Stimulated activated CD4-positive, alpha-beta T cell treated with anti-CD3 and anti-CD28 coated beads, Interleukin-1b, Interleukin-23, amount 100 ng/mL, for 24 hours (primary cell): Measurements from ENCODE around the gene MROH2A.

Experiments used
- DNase-seq, 4 experiments: peaks; one replicate each; pipeline ENCODE4 v3.0.0-alpha.2; 2020; ENCODE audit warnings: low read depth in 4 of 4, low spot score in 1 of 4

The MROH2A gene

DNA sequence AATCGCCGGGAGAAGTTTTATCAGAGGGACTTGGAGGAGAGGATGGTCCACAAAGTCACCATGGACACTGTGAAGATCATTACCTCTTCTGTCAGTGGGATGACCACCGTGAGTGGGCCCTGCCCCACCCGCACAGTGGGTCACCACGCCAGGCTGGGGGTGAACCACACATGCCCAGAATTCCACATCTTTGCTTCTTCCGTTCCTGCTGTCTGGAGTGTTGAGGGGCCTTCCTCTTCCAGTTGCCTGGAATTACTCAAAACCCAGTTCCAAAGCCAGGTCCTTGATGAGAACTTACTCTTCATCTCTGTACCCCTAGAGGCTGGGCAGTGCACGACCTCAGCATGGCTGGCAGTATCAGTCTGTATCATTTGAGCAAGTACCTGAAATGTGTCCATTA is 22.1 kb downstream of the MROH2A start:
- no peak for DNase-seq

DNA sequence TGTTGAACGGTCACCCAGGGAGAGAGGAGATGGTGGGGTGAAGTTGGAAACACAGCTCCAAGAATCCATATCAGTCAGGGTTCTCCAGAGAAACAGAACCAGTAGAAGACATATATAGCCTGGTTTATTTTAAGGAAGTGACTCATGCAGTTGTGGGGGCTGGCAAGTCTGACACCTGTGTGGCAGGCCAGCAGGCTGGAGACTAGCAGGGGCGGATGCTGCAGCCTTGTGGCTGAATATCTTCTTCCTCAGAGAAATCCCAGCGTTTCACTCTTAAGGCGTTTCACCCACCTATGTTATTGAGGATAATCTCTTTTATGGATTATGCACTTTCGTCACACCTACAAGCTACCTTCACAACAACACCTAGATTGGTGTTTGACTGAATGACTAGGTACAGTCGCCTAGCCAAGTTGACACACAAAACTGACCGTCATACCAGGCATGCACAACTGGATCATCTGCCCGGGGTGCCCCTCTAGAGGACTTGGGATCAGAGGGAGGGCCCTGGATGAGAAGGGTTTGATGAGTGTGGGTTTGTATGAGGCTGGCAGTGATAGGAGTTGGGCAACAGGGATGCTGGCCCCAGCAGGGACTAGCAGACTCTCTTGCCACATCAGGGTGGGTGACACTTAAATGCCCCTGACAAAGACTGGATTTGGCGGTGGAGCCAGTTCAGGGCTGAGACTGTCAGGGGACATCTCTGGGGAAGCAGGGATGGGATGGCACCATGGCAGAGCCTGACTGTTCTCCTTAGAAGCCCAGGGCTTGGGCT is 23.4 kb downstream of the MROH2A start:
- no peak for DNase-seq

DNA sequence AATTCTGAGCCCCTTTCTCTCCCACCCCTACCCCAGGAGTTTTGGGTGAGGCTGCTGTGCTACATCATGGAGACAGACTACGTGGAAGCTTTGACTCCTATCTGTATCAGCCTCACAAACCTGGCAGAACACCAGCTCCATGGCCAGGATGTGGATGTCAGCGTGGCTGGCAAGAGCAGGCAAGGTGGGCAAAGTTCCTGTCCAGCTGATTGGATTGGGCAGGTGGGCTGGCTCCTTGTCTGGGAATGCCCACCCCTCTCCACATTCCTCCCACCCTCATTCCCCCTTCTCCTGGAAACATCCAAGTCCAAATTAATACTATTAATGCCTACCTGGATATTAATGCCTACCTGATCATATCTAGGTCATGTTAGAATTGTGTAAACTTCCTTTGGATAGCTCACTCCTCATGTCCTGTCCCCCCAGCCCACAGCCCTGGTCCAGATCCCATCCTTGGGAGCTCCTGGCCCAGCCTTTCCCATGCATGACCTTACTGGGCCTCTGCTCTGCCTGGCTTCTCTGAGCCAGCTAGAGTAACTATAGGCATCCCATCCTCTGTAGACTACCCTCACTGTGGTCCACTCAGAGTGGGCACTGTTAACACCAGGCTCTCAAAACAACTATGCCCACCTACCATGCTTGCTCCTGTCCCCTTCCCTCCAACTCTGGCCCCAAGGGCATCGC is 24.1 kb downstream of the MROH2A start:
- DNase-seq, result no peak

DNA sequence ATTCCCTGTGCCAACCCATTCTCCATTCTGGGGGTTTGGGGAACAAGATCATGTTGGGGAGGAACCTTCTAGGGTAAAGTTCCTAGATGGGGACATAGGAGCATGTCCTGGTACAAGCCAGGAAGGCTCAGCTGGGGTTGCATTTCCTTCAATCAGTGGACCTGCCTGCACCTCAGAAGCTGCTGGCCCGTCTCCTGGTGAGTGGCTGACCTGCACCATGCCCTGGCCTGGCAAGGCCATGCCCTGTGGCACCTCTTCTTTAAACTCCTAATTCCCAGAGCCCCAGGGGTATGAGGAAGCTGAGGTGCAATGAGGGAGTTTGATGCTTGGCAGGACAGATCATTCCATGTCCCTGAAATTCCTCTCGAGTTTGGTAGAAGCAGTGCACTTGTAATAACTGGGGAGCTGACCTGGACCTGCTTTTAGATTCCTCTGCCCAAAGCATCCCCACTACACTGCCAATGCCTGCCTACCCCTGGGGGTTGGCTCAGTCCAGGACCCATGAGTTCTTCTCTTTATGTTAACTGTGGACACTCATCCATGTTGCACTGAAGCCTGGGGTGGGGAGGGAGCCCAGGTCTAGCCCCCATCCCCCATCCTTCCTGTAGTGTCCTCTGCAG is 25.3 kb downstream of the MROH2A start:
- DNase-seq, result no peak

DNA sequence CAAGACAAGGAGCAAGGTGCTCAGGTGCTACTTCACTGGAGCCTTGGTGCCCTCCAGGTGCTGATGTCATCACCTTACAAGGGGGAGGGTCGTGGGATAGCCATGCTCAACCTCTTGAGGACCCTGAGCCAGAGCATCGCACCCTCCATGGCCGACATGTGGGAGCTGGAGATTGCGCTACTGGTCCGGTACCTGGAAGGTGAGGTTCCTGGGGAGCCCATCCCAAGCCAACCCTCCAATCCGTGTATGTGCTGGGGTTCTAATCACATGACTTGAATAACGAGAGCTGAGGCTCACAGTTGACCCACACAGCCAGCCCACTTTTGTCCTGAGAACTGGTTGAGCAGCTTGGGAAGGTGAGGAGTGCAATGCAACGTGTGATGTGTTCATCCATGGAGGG is 25.9 kb downstream of the MROH2A start:
- no peak for DNase-seq

DNA sequence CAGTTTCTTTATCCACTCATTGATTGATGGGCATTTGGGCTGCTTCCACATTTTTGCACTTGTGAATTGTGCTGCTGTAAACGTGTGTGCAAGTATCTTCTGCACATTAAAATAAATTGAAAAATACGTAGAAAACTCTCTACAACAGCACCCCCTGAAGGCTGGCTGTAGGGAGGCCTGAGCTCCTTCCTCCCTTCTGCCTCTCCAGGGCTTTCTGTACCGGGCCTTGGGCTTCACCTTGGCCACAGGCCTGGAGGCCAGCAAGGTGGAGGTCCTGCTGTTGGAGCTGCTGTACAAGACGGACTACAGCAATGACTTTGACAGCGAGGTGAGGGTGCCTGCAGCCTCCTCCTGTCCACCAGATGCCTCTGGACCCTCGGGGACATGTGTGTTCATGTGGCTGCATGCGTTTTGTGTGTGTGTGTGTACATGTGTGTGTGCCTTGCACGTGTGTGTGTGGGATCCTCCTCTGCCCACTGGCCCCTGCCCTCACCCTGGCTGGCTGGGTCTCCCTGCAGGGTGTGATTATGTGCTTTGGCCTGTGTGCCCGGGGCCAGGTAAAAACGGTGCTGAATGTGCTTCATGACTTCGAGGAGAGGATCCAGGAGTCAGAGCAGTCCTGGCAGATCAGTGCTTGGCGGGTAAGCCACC is 29.2 kb downstream of the MROH2A start:
- DNase-seq, result no peak

DNA sequence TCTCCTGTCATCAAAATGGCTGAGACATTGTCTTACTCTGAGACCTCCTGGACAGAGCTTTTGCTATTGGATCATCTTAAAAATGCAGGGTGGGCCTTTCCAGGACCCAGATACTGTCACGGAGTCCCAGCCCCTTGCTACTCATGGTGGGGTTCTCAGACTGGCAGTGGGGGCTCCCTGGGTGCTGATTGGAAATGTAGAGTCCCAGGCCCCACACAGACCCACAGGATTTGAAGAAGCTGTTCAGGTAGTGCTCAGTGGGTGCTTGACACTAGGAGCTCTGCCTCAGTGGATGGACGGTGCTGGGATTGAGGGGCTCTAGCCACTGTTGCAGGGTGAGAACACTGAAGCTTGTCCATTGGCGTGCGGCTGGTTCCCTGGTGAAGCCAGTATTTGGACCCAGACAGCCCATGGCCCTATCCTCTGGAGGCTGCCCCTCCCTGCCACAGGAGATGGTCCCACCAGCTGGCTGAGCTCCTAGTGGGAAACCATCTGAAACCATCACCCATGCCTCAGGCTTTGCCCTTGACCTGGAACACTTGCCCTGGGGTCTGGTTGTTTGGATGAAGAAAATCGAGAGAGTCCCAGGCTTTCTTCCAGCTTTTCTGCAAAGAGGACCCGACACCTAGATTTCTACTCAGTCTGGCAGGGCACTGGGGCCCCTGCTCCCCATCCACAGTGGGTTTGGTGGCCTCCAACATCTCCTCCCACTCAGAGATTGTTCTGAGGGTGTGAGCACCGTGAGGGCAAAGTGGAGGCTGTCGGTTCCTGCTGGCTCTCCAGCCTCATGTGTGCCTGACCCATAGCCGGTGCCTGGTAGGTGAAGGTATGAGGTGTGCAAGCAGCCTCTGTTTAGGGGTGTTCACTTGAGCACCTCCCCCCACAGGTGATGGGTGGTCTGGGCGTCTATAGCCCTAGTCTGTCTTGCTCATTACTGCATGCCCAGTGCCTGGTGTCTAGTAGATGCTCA is 30.1 kb downstream of the MROH2A start:
- DNase-seq, result no peak

DNA sequence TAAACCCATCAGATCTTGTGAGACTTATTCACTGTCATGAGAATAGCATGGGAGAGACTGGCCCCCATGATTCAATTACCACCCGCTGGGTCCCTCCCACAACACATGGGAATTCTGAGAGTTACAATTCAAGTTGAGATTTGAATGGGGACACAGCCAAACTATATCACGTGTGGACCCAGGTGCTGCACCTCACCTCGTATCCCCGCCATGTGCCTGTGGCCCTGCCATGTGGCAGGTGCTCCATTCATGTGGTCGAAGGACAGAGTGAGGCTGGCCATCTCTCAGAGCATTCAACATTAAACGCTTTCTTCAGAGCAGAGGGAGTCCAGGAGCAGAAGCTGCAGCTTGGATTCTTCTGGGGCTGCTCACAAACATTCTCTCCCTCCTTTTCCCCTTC is 32.3 kb downstream of the MROH2A start:
- DNase-seq, result no peak

DNA sequence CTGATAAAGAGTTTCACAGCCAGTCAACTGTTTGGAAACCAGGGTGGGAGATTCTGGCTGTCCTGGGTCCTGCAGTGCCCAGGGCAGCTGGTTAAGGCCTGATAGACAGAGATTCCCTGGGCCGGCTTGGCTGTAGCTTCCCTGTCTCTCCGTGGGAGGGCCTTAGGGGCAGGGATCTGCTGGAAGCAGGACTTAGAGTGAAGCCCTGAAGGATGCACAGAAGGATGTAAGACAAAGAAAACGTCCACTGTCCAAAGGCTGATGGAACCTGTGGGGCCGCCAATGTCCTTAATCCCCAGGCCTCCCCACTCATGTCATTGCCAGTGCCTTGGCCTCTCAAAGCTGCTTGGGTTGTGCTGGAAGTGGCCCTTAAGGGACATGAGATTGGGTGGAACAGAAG is 33.0 kb downstream of the MROH2A start:
- no peak for DNase-seq

DNA sequence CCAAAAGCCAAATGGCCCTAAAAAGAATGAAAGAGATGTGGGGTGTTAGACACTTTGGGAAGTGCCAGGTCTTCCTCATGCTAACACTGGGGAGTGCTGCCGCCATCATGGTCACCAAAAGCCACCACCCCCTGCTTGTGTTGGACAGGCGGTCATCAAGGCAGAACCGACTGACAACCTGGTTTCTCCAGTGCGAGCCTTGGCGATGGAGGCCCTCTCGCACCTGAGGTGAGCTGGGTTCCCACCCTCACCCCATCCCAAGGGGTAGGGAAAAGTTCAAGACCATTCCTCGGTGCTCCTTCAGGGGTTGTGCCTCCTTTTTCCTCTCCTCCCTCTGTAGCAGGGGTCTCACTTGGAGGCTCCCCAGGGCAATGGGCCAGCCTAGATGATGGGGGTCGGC is 33.6 kb downstream of the MROH2A start:
- DNase-seq, result no peak

DNA sequence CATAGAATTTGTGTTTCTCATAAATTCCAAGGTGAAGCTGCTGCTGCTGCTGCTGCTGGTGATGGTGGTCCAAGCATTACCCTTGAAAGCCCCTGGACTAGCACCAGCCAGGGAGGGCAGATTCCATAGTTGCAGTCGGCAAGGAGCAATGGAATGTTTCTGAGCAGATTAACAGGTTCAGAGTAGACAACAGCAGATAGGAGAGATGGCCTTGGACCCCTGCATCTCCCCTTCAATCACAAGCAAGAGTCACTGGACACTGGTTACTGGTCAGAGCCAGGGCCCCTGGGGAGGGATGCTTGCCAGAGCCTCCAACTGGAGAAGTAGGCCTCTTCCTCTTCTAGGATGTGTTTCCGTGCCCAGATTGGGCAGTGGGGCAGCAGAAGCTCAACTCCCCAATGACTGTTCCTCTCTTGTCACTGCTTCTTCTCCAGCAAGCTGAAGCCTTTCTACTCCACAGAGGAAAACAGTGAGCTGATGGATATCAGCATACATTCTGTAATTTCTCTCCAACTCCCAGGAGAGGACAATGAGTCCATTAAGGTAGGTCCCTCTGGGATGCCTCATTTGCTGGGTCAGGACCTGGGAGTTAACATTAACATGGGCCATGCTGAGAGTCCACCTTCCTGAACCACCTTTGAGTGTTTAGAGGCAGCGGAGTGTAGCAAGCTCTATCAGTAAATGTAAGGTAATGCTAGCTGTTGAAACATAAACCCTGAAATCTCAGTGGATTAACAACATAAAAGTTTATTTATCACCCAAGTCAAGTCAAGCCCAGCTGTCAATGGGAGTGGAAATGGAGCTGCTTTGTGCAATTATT is 35.3 kb downstream of the MROH2A start:
- DNase-seq, result no peak

DNA sequence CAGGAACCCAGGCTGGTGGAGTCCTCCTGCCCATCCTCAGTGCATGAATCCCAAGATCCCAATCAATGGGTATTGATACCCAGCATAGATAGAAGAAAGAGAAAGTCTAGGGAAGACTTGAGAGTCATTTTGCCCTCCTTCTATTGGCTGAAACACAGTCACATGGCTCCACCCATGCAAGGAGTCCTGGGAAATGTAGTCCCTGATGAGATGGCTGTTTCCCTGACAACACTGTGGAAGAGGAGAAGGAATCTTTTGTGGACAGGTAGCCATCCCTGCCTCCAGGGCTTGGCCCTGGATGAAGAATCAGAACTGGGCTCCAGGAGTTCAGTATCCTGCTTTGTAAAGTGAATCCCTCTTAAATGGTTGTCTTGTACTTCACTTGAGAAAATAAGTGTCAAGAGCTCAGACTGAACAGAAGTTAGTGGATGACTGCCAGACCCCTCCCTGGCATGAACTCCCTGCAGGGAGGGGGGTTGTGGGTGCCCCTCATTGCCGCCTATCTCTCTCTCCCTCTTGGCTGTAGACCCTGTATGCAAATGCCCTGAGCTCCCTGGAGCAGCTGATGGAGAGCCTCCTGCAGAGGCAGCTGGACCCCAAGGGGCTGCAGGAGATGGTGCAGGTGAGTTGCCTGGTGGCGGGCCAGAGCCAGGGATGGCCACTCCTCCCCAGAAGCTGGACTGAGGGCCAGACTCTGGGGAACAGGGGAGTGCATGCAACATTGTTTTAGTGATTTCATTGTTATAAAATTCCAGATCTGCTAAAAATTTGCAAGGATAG is 36.1 kb downstream of the MROH2A start:
- no peak for DNase-seq

DNA sequence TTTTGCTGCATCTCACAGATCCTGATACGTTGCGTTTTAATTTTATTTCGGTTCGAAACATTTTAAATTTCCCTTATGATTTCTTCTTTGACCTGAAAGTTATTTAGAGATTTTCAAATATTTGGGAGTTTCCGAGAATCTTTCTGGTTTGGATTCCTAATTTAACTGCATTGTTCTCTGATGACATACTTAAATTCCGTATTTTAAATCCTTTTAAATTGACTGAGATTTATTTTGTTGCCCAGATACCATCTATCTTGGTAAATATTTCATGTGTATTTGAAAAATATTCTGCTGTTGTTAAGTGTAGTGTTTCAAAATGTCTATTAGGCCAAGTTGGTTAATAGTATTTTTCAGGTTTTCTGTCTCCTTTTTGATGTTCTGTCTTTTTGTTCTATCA is 37.7 kb downstream of the MROH2A start:
- no peak for DNase-seq

DNA sequence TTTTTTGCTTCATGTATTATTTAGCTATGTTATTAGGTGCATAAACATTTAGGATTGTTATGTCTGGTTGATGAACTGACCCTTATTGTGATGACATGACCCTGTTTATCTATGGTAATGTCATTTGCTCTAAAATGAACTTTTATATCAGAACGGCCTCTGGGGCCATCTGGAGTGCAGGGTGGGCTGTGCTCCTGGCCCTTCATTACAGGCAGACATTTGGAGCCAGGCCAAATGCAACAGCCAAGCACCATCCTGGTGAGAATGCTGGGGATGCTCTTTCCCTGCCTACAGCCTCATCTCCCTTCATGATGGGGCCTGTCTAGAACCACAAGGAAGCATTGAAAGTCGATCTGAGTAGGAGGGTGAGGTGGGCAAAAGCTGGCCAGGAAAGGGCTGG is 38.2 kb downstream of the MROH2A start:
- no peak for DNase-seq

DNA sequence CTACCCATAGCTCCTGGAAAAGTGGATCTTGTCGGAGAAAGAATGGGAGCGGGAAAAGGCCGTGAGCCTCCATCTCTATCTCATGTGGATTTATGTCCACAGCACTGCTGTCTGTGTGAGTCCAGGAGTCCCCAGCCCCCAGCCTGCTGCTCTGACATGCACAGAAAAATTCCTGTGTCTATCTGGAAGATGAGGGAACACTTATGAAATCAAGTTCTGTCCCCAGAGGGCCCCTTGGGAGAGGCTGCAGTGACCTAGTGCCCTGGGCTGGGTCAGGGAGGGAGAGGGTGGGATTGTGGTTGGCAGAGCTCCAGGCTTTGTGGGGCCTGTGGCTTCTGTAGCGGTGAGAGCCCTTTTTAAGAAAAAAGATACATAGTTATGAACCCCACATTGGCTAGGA is 38.6 kb downstream of the MROH2A start:
- no peak for DNase-seq

DNA sequence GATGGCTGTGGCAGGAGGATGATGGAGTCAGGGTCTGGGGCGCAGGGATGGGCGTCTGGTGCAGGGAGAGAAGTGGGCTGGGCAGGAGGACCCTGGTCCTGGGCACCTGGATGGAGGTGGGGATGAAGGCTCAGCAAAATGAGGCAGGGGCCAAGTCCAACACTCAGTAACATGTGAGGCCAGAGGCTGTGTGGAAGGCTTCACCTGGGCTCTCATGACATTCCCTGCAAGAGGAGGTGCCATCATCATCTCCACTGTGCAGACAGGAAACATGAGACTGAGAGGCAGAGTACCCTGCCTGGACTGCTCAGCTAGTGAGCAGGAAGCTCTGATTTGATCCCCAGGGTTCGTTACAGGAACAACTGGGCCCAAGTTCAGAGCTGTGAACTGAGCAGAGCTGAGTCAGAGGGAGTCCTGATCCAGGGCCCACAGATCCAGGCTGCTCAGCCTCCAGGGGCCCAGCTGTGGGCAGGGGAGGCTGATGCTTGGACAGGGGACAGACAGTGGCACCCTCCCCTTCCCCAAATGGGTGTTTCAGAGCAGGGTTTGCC is 39.3 kb downstream of the MROH2A start:
- no peak for DNase-seq

DNA sequence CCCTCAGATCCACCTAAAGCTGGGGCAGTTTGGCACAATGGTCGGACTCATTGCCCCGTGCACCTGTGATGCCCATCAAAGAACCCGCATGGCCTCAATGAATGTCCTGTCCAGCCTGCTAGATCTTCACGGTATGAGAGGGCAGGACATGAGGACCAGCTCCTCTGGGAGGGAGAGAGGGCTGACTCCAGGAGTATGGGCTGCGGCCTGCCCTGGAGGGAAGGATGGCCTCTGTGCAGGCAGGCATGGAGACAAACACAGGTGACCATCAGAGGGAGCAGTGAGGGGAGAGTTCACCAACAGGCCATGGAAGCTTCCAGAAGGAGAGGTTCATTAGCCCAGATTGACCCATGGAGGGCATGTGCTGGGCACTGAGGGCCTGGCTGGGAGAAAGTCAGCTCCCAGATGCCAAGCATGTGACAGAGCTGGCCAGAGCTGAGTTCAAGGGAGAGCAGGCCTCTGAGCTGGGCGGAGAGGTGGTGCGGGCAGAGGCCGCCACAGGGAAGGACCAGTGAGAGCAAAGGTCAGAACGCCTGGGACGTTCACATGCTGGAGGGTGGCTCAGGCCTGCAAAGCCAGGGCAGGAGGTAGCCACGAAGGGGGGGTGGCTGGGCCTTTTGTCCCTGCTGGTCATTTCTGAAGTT is 40.0 kb downstream of the MROH2A start:
- no peak for DNase-seq
